Esophagus squamous epithelium (tissue), 4 donors: ENCODE results near the gene ACTR8.

Experiments
- POLR2A ChIP-seq, 4 donors: fragments of 450-650 bp; IDR thresholded peaks; one replicate each; pipeline ENCODE4 v1.6.1; 2017; ENCODE audit warnings: antibody characterized with exemption in 4 of 4, mild to moderate bottlenecking in 4 of 4, moderate library complexity in 3 of 4
- TF ChIP-seq, protein P1 (sequence below), 6 experiments: fragments of 450-650 bp in 4 of 6; fragments of 200-600 bp in 2 of 6; sonication (generic) in 2 of 6; IDR thresholded peaks; one replicate each; pipeline ENCODE4 v1.5.1; 2016 to 2019; ENCODE audit warnings: antibody characterized with exemption in 6 of 6, mild to moderate bottlenecking in 4 of 6, moderate library complexity in 4 of 6

DNA sequence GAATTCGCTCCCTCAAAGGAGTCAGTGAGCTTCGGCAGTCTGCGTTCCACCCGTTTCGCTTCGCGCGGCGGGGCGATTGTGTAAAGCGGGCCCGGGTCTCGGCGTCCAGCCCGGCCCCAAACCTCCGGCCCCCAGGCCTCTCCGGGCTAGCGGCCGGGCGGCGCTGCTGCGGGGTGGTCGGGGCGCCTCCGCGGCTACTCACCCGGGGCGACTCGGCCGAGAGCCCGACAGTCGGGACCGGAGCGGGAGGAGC lies 36.1 kb downstream of the ACTR8 start:
- TF ChIP-seq, protein P1, sequence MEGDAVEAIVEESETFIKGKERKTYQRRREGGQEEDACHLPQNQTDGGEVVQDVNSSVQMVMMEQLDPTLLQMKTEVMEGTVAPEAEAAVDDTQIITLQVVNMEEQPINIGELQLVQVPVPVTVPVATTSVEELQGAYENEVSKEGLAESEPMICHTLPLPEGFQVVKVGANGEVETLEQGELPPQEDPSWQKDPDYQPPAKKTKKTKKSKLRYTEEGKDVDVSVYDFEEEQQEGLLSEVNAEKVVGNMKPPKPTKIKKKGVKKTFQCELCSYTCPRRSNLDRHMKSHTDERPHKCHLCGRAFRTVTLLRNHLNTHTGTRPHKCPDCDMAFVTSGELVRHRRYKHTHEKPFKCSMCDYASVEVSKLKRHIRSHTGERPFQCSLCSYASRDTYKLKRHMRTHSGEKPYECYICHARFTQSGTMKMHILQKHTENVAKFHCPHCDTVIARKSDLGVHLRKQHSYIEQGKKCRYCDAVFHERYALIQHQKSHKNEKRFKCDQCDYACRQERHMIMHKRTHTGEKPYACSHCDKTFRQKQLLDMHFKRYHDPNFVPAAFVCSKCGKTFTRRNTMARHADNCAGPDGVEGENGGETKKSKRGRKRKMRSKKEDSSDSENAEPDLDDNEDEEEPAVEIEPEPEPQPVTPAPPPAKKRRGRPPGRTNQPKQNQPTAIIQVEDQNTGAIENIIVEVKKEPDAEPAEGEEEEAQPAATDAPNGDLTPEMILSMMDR (IDR thresholded peaks at IDR 0.05) = no peak
- no peak for TF ChIP-seq POLR2A (IDR thresholded peaks at IDR 0.05)
